PC-9 (cell line): ENCODE data around the gene EGFLAM.

ENCODE experiments used
- CTCF ChIP-seq: fragments of 200-600 bp; sonication (generic); conservative IDR thresholded peaks from 2 replicates; pipeline ENCODE4 v1.6.1; 2017; ENCODE audit warnings: mixed run types, antibody characterized with exemption, mild to moderate bottlenecking, moderate library complexity
- EZH2 ChIP-seq: fragments of 200-600 bp; sonication (generic); IDR thresholded peaks from 2 replicates; pipeline ENCODE4 v1.8.0; 2017; ENCODE audit warnings: antibody characterized with exemption, low read depth

GRCh38 chr5:38379350-38379937 lies 121.1 kb downstream of the EGFLAM start:
- TF ChIP-seq CTCF: no peak
- no peak for TF ChIP-seq EZH2
